CD14-positive monocyte (primary cell): ENCODE measurements around the gene BUB1B. TPM values are rescaled to one million over a fixed set of nuclear protein-coding genes. Genes with fewer than 3 reads are reported as not detected.
A peak's percentile ranks its signal among the peaks of the same experiment; 100 is the strongest.
"Not testable (repeated sequence)": the region's sequence is repeated elsewhere in the genome, so short reads cannot be mapped to it uniquely, and the experiment has no call there.

Source experiments
- DNase-seq, 3 donors: peaks; one replicate each; pipeline ENCODE4 v3.0.0-alpha.2; 2011 to 2022
- H2AFZ ChIP-seq: 2 replicates; pipeline ENCODE4 v1.6.0; 2012; ENCODE audit warnings: mild to moderate bottlenecking, low read depth, low read length, inconsistent platforms; ENCODE audit not compliant: insufficient read depth, poor library complexity, severe bottlenecking
- H3K27ac ChIP-seq, 2 donors: 1 replicate in 1 of 2; 2 replicates in 1 of 2; pipeline ENCODE4 v1.5.1; 2012 to 2013; ENCODE audit warnings: low read length in 2 of 2, control low read depth in 1 of 2, inconsistent platforms in 1 of 2, low read depth in 1 of 2, mild to moderate bottlenecking in 1 of 2
- H3K27me3 ChIP-seq, 2 donors: one replicate each; pipeline versions ENCODE4 v1.6.0 to v1.6.1; 2011 to 2013; ENCODE audit warnings: low read length in 2 of 2; ENCODE audit not compliant: control insufficient read depth in 2 of 2, insufficient read depth in 2 of 2
- H3K36me3 ChIP-seq, 2 donors: replicated peaks in 1 of 2; 1 replicate in 1 of 2; 2 replicates in 1 of 2; pipeline versions ENCODE4 v1.5.1 to v1.6.1; 2012 to 2013; ENCODE audit warnings: low read length in 2 of 2, control low read depth in 1 of 2, inconsistent platforms in 1 of 2, mild to moderate bottlenecking in 1 of 2; ENCODE audit not compliant: insufficient read depth in 2 of 2, control insufficient read depth in 1 of 2
- H3K4me1 ChIP-seq, 2 donors: 1 replicate in 1 of 2; 2 replicates in 1 of 2; pipeline versions ENCODE4 v1.5.1 to v1.6.1; 2012 to 2013; ENCODE audit warnings: low read length in 2 of 2, control low read depth in 1 of 2, inconsistent platforms in 1 of 2, mild to moderate bottlenecking in 1 of 2, moderate library complexity in 1 of 2; ENCODE audit not compliant: insufficient read depth in 2 of 2, control insufficient read depth in 1 of 2
- H3K4me2 ChIP-seq: replicated peaks from 2 replicates; pipeline ENCODE3; 2012; ENCODE audit warnings: low read length, moderate library complexity, mild to moderate bottlenecking; ENCODE audit not compliant: poor library complexity, severe bottlenecking; ENCODE audit errors: extremely low read depth
- H3K4me3 ChIP-seq, 3 experiments: fragments of 200-600 bp in 1 of 3; sonication (generic) in 1 of 3; replicated peaks in 1 of 3; 1 replicate in 2 of 3; 2 replicates in 1 of 3; pipeline ENCODE4 v1.5.1; 2011 to 2013; ENCODE audit warnings: low read length in 3 of 3, mild to moderate bottlenecking in 3 of 3, control low read depth in 2 of 3, low read depth in 2 of 3, inconsistent platforms in 1 of 3, moderate library complexity in 1 of 3
- H3K79me2 ChIP-seq: 2 replicates; pipeline ENCODE4 v1.6.0; 2012; ENCODE audit warnings: mild to moderate bottlenecking, control low read depth, inconsistent platforms, low read length, moderate library complexity; ENCODE audit not compliant: insufficient read depth
- H3K9ac ChIP-seq: 2 replicates; pipeline ENCODE4 v1.6.0; 2017; ENCODE audit warnings: low read length, mild to moderate bottlenecking; ENCODE audit not compliant: insufficient read depth, poor library complexity, severe bottlenecking
- H3K9me3 ChIP-seq, 2 donors: replicated peaks in 1 of 2; 1 replicate in 1 of 2; 2 replicates in 1 of 2; pipeline versions ENCODE4 v1.5.1 to v1.6.1; 2012 to 2013; ENCODE audit warnings: low read length in 2 of 2, control low read depth in 1 of 2; ENCODE audit not compliant: control insufficient read depth in 1 of 2, insufficient read depth in 1 of 2
- H4K20me1 ChIP-seq: 2 replicates; pipeline ENCODE4 v1.6.0; 2012; ENCODE audit warnings: mild to moderate bottlenecking, low read length, control low read depth, moderate library complexity; ENCODE audit not compliant: insufficient read depth
- H3K27ac Mint-ChIP-seq, 7 donors: one replicate each; pipeline ENCODE4 v1.8.0; 2020; ENCODE audit warnings: mild to moderate bottlenecking in 7 of 7, mixed read lengths in 7 of 7, moderate library complexity in 6 of 7, inconsistent platforms in 2 of 7
- H3K27me3 Mint-ChIP-seq, 3 donors: one replicate each; pipeline ENCODE4 v1.8.0; 2021 to 2022; ENCODE audit warnings: low read depth in 3 of 3, mild to moderate bottlenecking in 3 of 3, mixed read lengths in 3 of 3, moderate library complexity in 3 of 3, inconsistent platforms in 1 of 3
- H3K36me3 Mint-ChIP-seq, 2 donors: one replicate each; pipeline ENCODE4 v1.8.0; 2020; ENCODE audit warnings: mixed read lengths in 2 of 2, inconsistent platforms in 1 of 2, mild to moderate bottlenecking in 1 of 2
- H3K4me1 Mint-ChIP-seq: one replicate; pipeline ENCODE4 v1.8.0; 2020; ENCODE audit warnings: mild to moderate bottlenecking, mixed read lengths
- H3K4me3 Mint-ChIP-seq, 2 donors: one replicate each; pipeline ENCODE4 v1.8.0; 2020; ENCODE audit warnings: mild to moderate bottlenecking in 2 of 2, mixed read lengths in 2 of 2, moderate library complexity in 1 of 2
- H3K9me3 Mint-ChIP-seq, 7 donors: one replicate each; pipeline ENCODE4 v1.8.0; 2020 to 2022; ENCODE audit warnings: mixed read lengths in 7 of 7, mild to moderate bottlenecking in 6 of 7, moderate library complexity in 6 of 7, inconsistent platforms in 2 of 7
- CTCF ChIP-seq: fragments of 200-600 bp; IDR thresholded peaks from one replicate; pipeline ENCODE4 v1.8.0; 2022; ENCODE audit warnings: antibody characterized with exemption, mild to moderate bottlenecking
- WGBS: methylation state at CpG from one replicate; pipeline ENCODE4 v1.1.5; 2013; ENCODE audit warnings: missing lambda C conversion rate; ENCODE audit not compliant: insufficient coverage; 5-methylcytosine and 5-hydroxymethylcytosine counted together
- intact Hi-C, 2 donors: fragments of 100-400 bp; cut with micrococcal nuclease; formaldehyde crosslinking; loops; one replicate each; pipeline versions ENCODE4 v1.15.0 to v1.15.1; 2023
- polyA plus RNA-seq, 3 donors: library from polyadenylated mRNA; depleted of rRNA in 1 of 3; unstranded in 2 of 3; stranded (reverse) in 1 of 3; fragments of 300-500 nt in 2 of 3; fragments of >200 nt in 1 of 3; fragmentation: Illumina TruSeq in 2 of 3; gene quantifications; 1 replicate in 2 of 3; 2 replicates in 1 of 3; pipeline ENCODE4 v1.2.3, GENCODE V29; 2012 to 2021

The BUB1B gene
- polyA plus RNA-seq, 3 donors = 0.01 to 0.51 TPM; not detected in 1

- no peak overlapping the region for H3K4me2 ChIP-seq
- no peaks in the 10 kb centered on the region for H3K36me3 ChIP-seq
- H3K4me1 Mint-ChIP-seq = no peaks in the 10 kb centered on the region
- no peaks in the 10 kb centered on the region for H3K36me3 Mint-ChIP-seq
- peaks cover 0 to 2% (median 0%) of the 10 kb centered on the region in 3 donors for H3K27me3 Mint-ChIP-seq
- H3K27ac Mint-ChIP-seq = no peak overlapping the region
- H3K9me3 Mint-ChIP-seq = no peaks in the 10 kb centered on the region
- no peak for TF ChIP-seq CTCF
- H3K4me3 ChIP-seq = no peak overlapping the region
- H4K20me1 ChIP-seq = no peaks in the 10 kb centered on the region
- no peak overlapping the region for H2AFZ ChIP-seq
- no peak for DNase-seq
- H3K9ac ChIP-seq = no peak overlapping the region
- H3K9me3 ChIP-seq = no peaks in the 10 kb centered on the region
- WGBS = 97% methylated on average over 9 of the region's 9 CpGs
- intact Hi-C loops = no loop called here
- no peaks in the 10 kb centered on the region for H3K79me2 ChIP-seq
- no peak overlapping the region for H3K27ac ChIP-seq
- no peaks in the 10 kb centered on the region for H3K27me3 ChIP-seq
- H3K4me1 ChIP-seq = no peaks in the 10 kb centered on the region
- H3K4me3 Mint-ChIP-seq = no peak overlapping the region
Observed at GRCh38 chr15:40134885-40135284, 26.0 kb upstream of the BUB1B start.

GRCh38 chr15:40135846-40136450 lies 24.9 kb upstream of the BUB1B start:
- H3K4me3 Mint-ChIP-seq, H3K36me3 ChIP-seq, H3K9ac ChIP-seq, H3K27me3 Mint-ChIP-seq, DNase-seq, H3K4me1 ChIP-seq, H3K9me3 ChIP-seq, H2AFZ ChIP-seq, H3K36me3 Mint-ChIP-seq, H3K4me2 ChIP-seq, H3K4me3 ChIP-seq, intact Hi-C loops, H3K27ac ChIP-seq, H3K4me1 Mint-ChIP-seq, H4K20me1 ChIP-seq, H3K27me3 ChIP-seq, H3K9me3 Mint-ChIP-seq, H3K79me2 ChIP-seq: not testable (repeated sequence)
- H3K27ac Mint-ChIP-seq = peak overlapping the region in 1 of 7 donors; percentile 46
- 100% methylated on average over 1 of the region's 1 CpG for WGBS
